Nephron (organoid): ENCODE results near the gene ATAD3C.
"Not testable (repeated sequence)": the region's sequence is repeated elsewhere in the genome, so short reads cannot be mapped to it uniquely, and the experiment has no call there.

Experiments used
- H3K27ac Mint-ChIP-seq, 3 experiments: 2 replicates each; pipeline ENCODE4 v1.8.0; 2020; ENCODE audit warnings: mixed read lengths in 3 of 3, mild to moderate bottlenecking in 2 of 3, moderate library complexity in 1 of 3
- H3K27me3 Mint-ChIP-seq: 2 replicates; pipeline ENCODE4 v1.8.0; 2021; ENCODE audit warnings: low read depth, mild to moderate bottlenecking, moderate library complexity, mixed read lengths
- H3K36me3 Mint-ChIP-seq: 2 replicates; pipeline ENCODE4 v1.8.0; 2020; ENCODE audit warnings: low read depth, mixed read lengths
- H3K4me1 Mint-ChIP-seq: 2 replicates; pipeline ENCODE4 v1.8.0; 2020; ENCODE audit warnings: mixed read lengths
- H3K4me3 Mint-ChIP-seq, 3 experiments: 2 replicates each; pipeline ENCODE4 v1.8.0; 2020; ENCODE audit warnings: mild to moderate bottlenecking in 3 of 3, mixed read lengths in 3 of 3, moderate library complexity in 2 of 3
- H3K9me3 Mint-ChIP-seq: 2 replicates; pipeline ENCODE4 v1.8.0; 2020; ENCODE audit warnings: mixed read lengths
- CTCF ChIP-seq, 3 experiments: fragments of 200-600 bp; sonication (generic); IDR thresholded peaks; one replicate each; pipeline ENCODE4 v1.5.0; 2021; ENCODE audit warnings: antibody characterized with exemption in 3 of 3; ENCODE audit not compliant: unreplicated experiment in 3 of 3

Gene ATAD3C

GRCh38 chr1:1402072-1402900 lies 47.2 kb upstream of the ATAD3C start:
- H3K27me3 Mint-ChIP-seq = no peaks in the 10 kb centered on the region
- no peaks in the 10 kb centered on the region for H3K9me3 Mint-ChIP-seq
- peaks cover 19% of the 10 kb centered on the region for H3K4me1 Mint-ChIP-seq
- H3K36me3 Mint-ChIP-seq = peaks cover 38% of the 10 kb centered on the region
- peak overlapping the region; percentile 94 to 96 (median 95) for H3K4me3 Mint-ChIP-seq
- H3K27ac Mint-ChIP-seq = peak overlapping the region; percentile 59 to 91 (median 74)
- peak; percentile 46 to 62 (median 50) for TF ChIP-seq CTCF (IDR thresholded peaks at IDR 0.05; ENCODE audit: unreplicated experiment in 3 of 3)

- Mint-ChIP-seq H3K4me1 (peaks cover 18% of the 10 kb centered on the region), H3K27ac (peak overlapping the region in 1 of 3 experiments; percentile 80), H3K36me3 (peaks cover 36% of the 10 kb centered on the region), H3K4me3 (peak overlapping the region in 2 of 3 experiments; percentile 74 to 94)
- H3K9me3 Mint-ChIP-seq, H3K27me3 Mint-ChIP-seq: not testable (repeated sequence)
These were observed 46.5 kb upstream of the ATAD3C start for GRCh38 chr1:1402901-1403392.

DNA sequence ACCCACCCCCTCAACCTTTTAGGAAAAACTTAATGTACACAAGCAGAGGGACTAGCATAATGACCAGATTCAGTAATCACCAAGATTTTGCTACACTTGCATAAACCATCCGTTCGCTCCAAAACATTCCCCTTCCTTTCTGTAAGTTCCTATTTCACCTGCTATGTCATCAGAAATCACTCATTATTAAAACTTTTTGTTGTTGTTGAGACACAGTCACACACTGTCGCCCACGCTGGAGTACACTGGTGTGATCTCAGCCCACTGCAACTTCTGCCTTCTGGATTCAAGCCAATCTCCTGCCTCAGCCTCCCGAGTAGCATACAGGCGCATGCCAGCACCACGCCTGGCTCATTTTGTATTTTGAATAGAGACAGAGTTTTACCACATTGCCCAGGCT lies 45.8 kb upstream of the ATAD3C start:
- Mint-ChIP-seq H3K27me3 (no peaks in the 10 kb centered on the region), H3K27ac (peak overlapping the region in 2 of 3 experiments; percentile 40 to 80), H3K4me1 (peaks cover 19% of the 10 kb centered on the region), H3K9me3 (no peaks in the 10 kb centered on the region), H3K36me3 (peaks cover 32% of the 10 kb centered on the region), H3K4me3 (peak overlapping the region; percentile 57 to 74 (median 61))
- no peak for TF ChIP-seq CTCF (IDR thresholded peaks at IDR 0.05; ENCODE audit: unreplicated experiment in 3 of 3)

DNA sequence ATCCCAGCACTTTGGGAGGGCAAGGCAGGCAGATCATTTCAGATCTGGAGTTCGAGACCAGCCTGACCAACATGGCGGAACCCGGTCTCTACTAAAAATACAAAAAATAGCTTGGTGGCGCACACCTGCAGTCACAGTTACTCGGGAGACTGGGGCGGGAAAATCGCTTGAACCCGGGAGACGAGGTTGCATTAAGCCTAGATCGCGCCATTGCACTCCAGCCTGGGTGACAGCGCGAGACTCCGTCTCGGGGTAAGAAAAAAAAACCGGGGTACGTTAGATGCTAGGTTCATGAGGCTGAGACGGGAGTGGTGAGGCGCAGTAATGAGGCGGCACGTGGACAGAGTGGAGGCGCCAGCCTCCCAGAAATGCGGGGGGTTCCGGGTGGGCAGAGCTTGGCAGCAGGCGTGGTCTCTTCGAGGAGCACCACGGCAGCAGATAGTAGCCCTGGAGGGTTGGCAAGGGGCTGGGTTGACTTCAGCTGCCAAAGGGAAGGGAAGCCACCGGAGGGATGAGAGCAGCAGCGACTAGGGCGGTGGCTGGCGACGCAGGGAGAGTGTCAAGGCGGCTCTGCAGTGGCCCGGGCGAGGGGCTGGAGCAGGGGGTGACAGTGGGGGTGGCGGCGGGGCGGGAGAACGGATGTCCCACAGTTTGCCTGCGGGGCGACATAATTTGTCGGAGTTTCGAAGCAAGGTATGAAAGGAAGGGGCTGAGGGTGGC lies 43.2 kb upstream of the ATAD3C start:
- Mint-ChIP-seq H3K36me3 (peaks cover 34% of the 10 kb centered on the region), H3K9me3 (no peaks in the 10 kb centered on the region), H3K27me3 (no peaks in the 10 kb centered on the region), H3K27ac (peak overlapping the region; percentile 65 to 95 (median 90)), H3K4me1 (peaks cover 16% of the 10 kb centered on the region), H3K4me3 (peak overlapping the region; percentile 96 to 98 (median 97))
- TF ChIP-seq CTCF (IDR thresholded peaks at IDR 0.05; ENCODE audit: unreplicated experiment in 3 of 3) = no peak

DNA sequence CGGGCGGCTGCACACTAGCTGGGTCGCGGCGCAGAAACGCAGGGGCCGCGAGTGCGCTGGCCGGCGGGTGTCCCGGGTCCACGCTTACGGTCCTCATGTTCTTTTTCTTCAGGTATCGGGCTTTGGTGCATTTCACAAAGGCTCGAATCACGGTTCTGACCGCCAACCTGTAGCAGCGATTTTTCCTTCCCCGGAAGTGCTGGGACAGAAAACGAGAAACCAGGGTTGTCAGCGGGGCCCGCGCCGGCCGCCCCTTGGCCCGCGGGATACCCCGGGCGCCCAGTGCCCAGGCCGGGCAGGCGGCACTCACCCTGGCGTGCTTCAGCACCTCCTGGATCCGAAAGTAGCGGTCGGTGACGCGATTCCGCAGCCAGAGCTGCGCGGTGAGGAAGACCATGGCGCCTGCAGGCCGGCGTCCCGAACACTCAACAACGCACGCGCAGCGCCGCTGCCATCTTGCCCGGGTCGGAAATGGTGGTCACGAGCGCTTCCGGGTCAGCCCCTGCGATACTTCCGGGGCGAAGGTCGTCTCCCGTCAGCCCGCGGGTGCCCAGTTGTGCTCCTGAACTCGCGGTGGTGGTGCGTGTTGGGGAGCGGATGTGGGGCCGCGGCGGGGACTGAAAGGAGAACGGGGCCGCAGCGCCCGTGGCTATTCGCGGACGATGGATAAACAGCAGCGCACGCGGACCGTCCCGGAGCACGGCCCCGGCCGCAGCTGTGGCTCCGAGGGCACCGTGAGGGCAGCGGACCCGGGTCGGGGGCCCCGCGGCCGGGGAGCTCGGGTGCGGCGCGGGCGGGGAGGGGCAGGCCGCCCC lies 42.5 kb upstream of the ATAD3C start, which contains the start of gene MRPL20:
Gene MRPL20, minus strand, starts transcription at position 473 of the 815 bp plus-strand sequence. Its CDS starts 76 bp downstream, at position 397.
- H3K4me1 Mint-ChIP-seq = peaks cover 16% of the 10 kb centered on the region
- peak within 1 kb of the TSS; percentile 96 to 98 (median 97) for H3K4me3 Mint-ChIP-seq
- peaks cover 34% of the 10 kb centered on the region for H3K36me3 Mint-ChIP-seq
- no peaks in the 10 kb centered on the region for H3K27me3 Mint-ChIP-seq
- no peak for TF ChIP-seq CTCF (IDR thresholded peaks at IDR 0.05; ENCODE audit: unreplicated experiment in 3 of 3)
- H3K27ac Mint-ChIP-seq = peak within 1 kb of the TSS; percentile 68 to 95 (median 94)
- no peaks in the 10 kb centered on the region for H3K9me3 Mint-ChIP-seq
